ENCODE results near the gene BDNF.

GRCh38 chr11:27700351-27701301, at the start of gene BDNF:
- TF ChIP-seq CTCF (IDR thresholded peaks at IDR 0.05): no peak
- TF ChIP-seq EZH2 (IDR thresholded peaks at IDR 0.05): no peak
- TF ChIP-seq EZH2phosphoT487 (IDR thresholded peaks at IDR 0.05): peak; percentile 39

All from neural progenitor cell (in vitro differentiated cells).